ENCODE data around the gene IFT57.

IFT57 gene

GRCh38 chr3:108125550-108126071, 96.6 kb downstream of the IFT57 start:
- peak in 1 of 2 donors; percentile 48 for DNase-seq (ENCODE audit: low read depth in 2 of 2)

GRCh38 chr3:108125153-108125543, 97.1 kb downstream of the IFT57 start:
- no peak for DNase-seq (ENCODE audit: low read depth in 2 of 2)

DNA sequence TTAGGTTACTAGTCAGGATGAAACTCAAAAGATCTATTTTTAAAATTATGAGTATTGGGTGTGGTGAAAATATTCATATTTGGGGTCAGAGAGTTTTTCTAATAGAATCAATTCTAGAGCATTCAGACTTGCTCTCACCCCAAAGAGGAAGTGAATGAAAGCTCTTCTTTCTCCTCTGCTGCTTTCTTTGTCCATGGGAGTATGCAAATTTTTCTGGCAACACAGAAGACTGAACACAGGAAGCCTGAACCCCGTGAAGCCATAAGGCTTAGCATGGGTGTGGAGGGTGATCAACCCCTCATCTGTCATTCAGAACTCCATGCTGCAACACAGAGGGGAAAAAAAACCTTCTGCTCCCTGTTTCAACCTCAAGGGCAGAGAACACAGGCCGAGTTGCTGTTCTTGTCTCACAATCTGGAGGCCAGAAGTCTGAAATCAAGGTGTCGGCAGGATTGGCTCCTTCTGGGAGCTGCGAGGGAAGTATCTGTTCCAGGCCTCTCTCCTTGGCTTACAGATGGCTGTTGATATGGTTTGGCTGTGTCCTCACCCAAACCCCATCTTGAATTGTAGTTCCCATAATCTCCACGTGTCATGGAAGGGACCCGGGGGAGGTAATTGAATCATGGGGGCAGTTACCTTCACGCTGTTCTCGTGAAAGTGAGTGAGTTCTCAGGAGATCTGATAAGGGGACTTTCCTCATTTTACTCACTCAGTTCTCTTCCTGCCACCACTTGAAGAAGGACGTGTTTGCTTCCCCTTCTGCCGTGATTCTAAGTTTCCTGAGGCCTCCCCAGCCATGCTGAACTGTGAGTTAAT, 97.7 kb downstream of the IFT57 start:
- DNase-seq (ENCODE audit: low read depth in 2 of 2): peak; percentile 43 to 73

DNA sequence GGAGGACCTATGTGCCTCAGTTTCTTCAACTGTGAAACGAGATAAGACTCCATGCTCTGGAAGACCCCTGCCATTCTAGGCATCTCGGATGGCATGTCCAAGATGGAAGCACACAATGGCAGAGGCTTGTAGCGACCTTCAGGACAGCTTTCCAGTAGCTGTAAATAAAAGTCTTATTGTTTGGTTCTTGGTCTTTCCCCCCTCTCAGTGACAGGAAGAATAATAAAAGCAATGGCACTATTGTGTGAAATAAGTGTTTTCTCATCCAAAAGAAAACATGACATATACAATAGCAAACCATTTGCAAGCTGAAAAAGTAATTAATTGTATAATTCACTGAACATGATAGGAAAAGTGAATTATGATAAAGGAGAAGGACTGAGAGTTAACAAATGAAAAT, 98.9 kb downstream of the IFT57 start:
- DNase-seq (ENCODE audit: low read depth in 2 of 2): no peak

DNA sequence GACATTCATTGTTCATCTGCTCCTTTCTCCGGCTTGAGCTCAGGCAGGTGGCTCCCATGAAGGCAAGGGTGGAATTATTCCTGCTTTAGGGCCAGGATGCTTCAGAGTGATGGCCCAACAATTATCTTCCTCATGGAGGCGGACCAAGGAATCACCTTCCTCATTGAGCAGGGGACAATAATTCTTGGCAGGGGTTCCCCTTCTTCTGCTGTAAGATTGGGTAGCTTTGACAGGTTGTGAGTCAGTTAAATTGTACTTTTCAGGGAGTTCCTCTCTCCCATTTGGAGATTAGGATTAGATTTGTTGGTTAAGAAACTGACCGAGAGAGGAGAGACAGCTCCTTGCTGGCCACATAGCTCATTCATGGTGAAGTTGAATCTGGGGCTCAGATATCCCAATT, 99.9 kb downstream of the IFT57 start:
- DNase-seq (ENCODE audit: low read depth in 2 of 2): no peak

DNA sequence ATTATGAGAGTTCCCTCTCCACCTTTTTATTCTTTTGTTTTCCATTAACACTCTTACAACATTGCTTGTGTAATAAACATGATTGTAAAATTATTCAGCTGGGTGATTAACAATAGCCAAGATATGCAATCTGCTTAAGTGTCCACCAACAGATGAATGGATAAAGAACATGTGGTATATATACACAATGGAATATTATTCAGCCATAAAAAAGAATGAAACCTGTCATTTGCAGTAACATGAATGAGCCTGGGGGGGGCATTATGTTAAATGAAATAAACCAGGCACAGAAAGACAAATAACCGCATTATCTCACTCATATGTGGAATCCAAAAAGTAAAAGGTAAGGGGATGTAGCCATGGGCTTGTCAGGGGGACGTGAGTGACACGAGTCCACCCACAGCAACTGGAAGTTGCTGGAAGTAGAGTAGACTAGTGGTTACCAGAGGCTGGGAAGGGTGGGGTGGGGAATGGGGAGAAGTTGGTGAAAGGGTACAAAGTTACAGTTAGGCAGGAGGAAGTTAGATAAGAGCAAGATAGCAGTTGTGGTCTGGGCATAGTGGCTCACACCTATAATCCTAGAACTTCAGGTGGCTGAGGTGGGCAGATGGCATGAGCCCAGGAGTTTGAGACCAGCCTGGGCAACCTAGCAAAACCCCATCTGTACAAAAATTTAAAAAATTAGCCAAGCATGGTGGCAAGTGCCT, 102.7 kb downstream of the IFT57 start:
- no peak for DNase-seq (ENCODE audit: low read depth in 2 of 2)

DNA sequence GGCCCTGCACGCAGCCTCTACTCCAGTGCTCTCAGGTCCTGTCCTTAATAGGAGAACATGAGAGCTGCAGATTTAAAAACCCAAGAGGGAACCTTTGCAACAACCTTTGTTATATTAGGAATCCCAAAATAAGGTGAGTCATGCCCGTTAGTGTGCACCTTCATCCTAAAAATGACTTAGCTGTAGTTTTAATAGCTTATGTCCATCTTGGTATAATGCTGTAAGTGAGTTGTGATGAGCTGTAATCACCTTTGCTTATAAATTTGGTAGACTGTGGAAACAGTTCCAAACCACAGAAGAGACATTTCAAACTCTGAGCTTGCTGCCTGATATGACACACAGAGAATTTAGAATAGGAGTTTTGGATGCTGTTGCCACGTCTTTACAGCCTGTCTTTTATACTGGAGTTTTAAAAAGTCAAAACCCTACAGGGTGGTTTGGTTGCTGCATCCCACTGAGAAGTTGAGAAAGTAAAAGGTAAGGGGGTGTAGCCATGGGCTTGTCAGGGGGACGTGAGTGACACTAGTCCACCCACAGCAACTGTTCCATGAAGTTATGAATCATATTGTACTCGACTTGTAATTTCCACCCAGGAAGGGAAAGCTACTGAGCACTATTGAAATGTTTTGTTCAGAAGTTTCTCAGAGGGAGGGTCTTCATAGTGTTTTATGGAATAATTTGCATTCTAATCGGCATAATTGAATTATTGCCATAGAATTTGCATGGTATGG, 104.0 kb downstream of the IFT57 start:
- no peak for DNase-seq (ENCODE audit: low read depth in 2 of 2)

- DNase-seq (ENCODE audit: low read depth in 2 of 2): no peak
Observed at GRCh38 chr3:108117241-108117775, 104.9 kb downstream of the IFT57 start.

- no peak for DNase-seq (ENCODE audit: low read depth in 2 of 2)
Observed at GRCh38 chr3:108114423-108115065, 107.7 kb downstream of the IFT57 start.

- no peak for DNase-seq (ENCODE audit: low read depth in 2 of 2)
Observed at GRCh38 chr3:108113975-108114374, 108.2 kb downstream of the IFT57 start.

GRCh38 chr3:108110934-108111333, 111.3 kb downstream of the IFT57 start:
- DNase-seq (ENCODE audit: low read depth in 2 of 2): no peak

Data from stimulated activated CD8-positive, alpha-beta memory T cell treated with anti-CD3 and anti-CD28 coated beads, Interleukin-15, amount 100 ng/mL, for 4 hours (primary cell).